ENCODE data around the gene NDST3. TPM values are rescaled to one million over a fixed set of nuclear protein-coding genes. Genes with fewer than 3 reads are reported as not detected.

Gene NDST3
- polyA plus RNA-seq, 1 of the 3 experiments (the other 2 are of a cell fraction) = 1.2 TPM

GRCh38 chr4:118081434-118081833 is 47.1 kb downstream of the NDST3 start:
- Histone ChIP-seq H3K9me2 (no peaks in the 10 kb centered on the region), H3K9ac (no peak overlapping the region), H3K36me3 (replicated peaks in 1 of 2; ENCODE audit: control insufficient read depth in 1 of 2, insufficient read depth in 2 of 2, low read length in 1 of 2) (peaks cover 0 to 2% of the 10 kb centered on the region in 2 experiments), H3K79me2 (ENCODE audit: insufficient read depth) (no peaks in the 10 kb centered on the region), H2AFZ (ENCODE audit: low read depth) (no peak overlapping the region), H3K4me2 (no peak overlapping the region), H3K9me3 (peaks cover 4% of the 10 kb centered on the region; the same call in 1 of the 2 replicates), H4K20me1 (ENCODE audit: insufficient read depth) (no peaks in the 10 kb centered on the region), H3K4me1 (ENCODE audit: control insufficient read depth in 1 of 2, insufficient read depth in 2 of 2, low read depth in 1 of 2, low read length in 1 of 2) (peaks cover 0 to 4% of the 10 kb centered on the region in 2 experiments; a peak in 2 of 4 replicates), H3K27ac (ENCODE audit: low read depth in 2 of 2, low read length in 1 of 2) (no peak overlapping the region), H3K4me3 (ENCODE audit: low read depth in 2 of 2, low read length in 1 of 2) (no peak overlapping the region), H3F3A (replicated peaks; ENCODE audit: insufficient read depth) (peaks cover 7% of the 10 kb centered on the region), H3K27me3 (ENCODE audit: insufficient read depth) (no peaks in the 10 kb centered on the region)
- TF ChIP-seq FOSL2 (IDR thresholded peaks at IDR 0.05; ENCODE audit: borderline replicate concordance, low read depth) (no peak), TCF12 (IDR thresholded peaks at IDR 0.05) (no peak), RXRA (IDR thresholded peaks at IDR 0.05; ENCODE audit: borderline replicate concordance, low read depth) (no peak), USF1 (IDR thresholded peaks at IDR 0.05; ENCODE audit: borderline replicate concordance, low read depth) (no peak), NRF1 (IDR thresholded peaks at IDR 0.05; ENCODE audit: low read depth, low read length) (no peak), TEAD4 (IDR thresholded peaks at IDR 0.05; ENCODE audit: borderline replicate concordance, insufficient read depth) (no peak)
- DNase-seq = no peak
- ChIA-PET POLR2A (no interaction called here), CTCF (no interaction called here)

GRCh38 chr4:118082182-118082581 is 47.9 kb downstream of the NDST3 start:
- no peaks in the 10 kb centered on the region for H3K36me3 ChIP-seq (replicated peaks in 1 of 2; ENCODE audit: control insufficient read depth in 1 of 2, insufficient read depth in 2 of 2, low read length in 1 of 2)
- no peaks in the 10 kb centered on the region for H3K9me3 ChIP-seq
- no peak overlapping the region for H3K4me3 ChIP-seq (ENCODE audit: low read depth in 2 of 2, low read length in 1 of 2)
- no peaks in the 10 kb centered on the region for H3K27me3 ChIP-seq (ENCODE audit: insufficient read depth)
- H3K4me2 ChIP-seq = no peak overlapping the region
- H3F3A ChIP-seq (replicated peaks; ENCODE audit: insufficient read depth) = peaks cover 13% of the 10 kb centered on the region
- 73% methylated on average over 1 of the region's 1 CpG for WGBS (ENCODE audit: low lambda C conversion rate)
- TF ChIP-seq RXRA (IDR thresholded peaks at IDR 0.05; ENCODE audit: borderline replicate concordance, low read depth) (no peak), SMC3 (IDR thresholded peaks at IDR 0.05; ENCODE audit: low read depth, low read length) (no peak), IRF3 (IDR thresholded peaks at IDR 0.05; ENCODE audit: low read depth, low read length) (no peak), TEAD4 (IDR thresholded peaks at IDR 0.05; ENCODE audit: borderline replicate concordance, insufficient read depth) (no peak), MAX (IDR thresholded peaks at IDR 0.05; ENCODE audit: low read depth) (no peak), FOXM1 (IDR thresholded peaks at IDR 0.05; ENCODE audit: low read depth) (no peak), ZBTB33 (IDR thresholded peaks at IDR 0.05; ENCODE audit: borderline replicate concordance, low read depth) (no peak), CHD2 (IDR thresholded peaks at IDR 0.05; ENCODE audit: low read length, partially characterized antibody) (no peak), RCOR1 (IDR thresholded peaks at IDR 0.05; ENCODE audit: low read length) (no peak), POLR2AphosphoS5 (IDR thresholded peaks at IDR 0.05; ENCODE audit: low read depth, low read length) (no peak), USF1 (IDR thresholded peaks at IDR 0.05; ENCODE audit: borderline replicate concordance, low read depth) (no peak), USF2 (IDR thresholded peaks at IDR 0.05; ENCODE audit: borderline replicate concordance, low read depth, low read length) (no peak), GABPA (IDR thresholded peaks at IDR 0.05; ENCODE audit: low read depth) (no peak), NFIC (IDR thresholded peaks at IDR 0.05; ENCODE audit: borderline replicate concordance) (no peak), EZH2phosphoT487 (IDR thresholded peaks at IDR 0.05; ENCODE audit: borderline replicate concordance, low read depth) (no peak), YY1 (IDR thresholded peaks at IDR 0.05; ENCODE audit: low read depth) (no peak)
- H3K4me1 ChIP-seq (ENCODE audit: control insufficient read depth in 1 of 2, insufficient read depth in 2 of 2, low read depth in 1 of 2, low read length in 1 of 2) = peaks cover 0 to 11% of the 10 kb centered on the region in 2 experiments; a peak in 2 of 4 replicates
- no peak overlapping the region for H3K9ac ChIP-seq
- no peaks in the 10 kb centered on the region for H4K20me1 ChIP-seq (ENCODE audit: insufficient read depth)
- no peaks in the 10 kb centered on the region for H3K9me2 ChIP-seq
- H3K27ac ChIP-seq (ENCODE audit: low read depth in 2 of 2, low read length in 1 of 2) = no peak overlapping the region
- no peak overlapping the region for H2AFZ ChIP-seq (ENCODE audit: low read depth)
- ChIA-PET POLR2A (no interaction called here), CTCF (no interaction called here)
- H3K79me2 ChIP-seq (ENCODE audit: insufficient read depth) = no peaks in the 10 kb centered on the region
- DNase-seq = no peak

Data from SK-N-SH (cell line).